ENCODE results near the gene PCDHGA1. TPM values are rescaled to one million over a fixed set of nuclear protein-coding genes. Genes with fewer than 3 reads are reported as not detected.

PCDHGA1 gene
- total and polyA plus RNA-seq, 5 experiments from 2014 or later: 0.38 to 0.52 TPM; not detected in 3

Other genes starting within 250 kb of the PCDHGA1 start
Only the 30 nearest of the 38 such genes appear.
- gene PCDHB8, start 152.7 kb upstream of the PCDHGA1 start, total RNA-seq: not detected
- gene PCDHB8, start 152.7 kb upstream of the PCDHGA1 start, polyA plus RNA-seq: not detected
- not detected for gene PCDHB16, start 148.1 kb upstream of the PCDHGA1 start, total RNA-seq
- gene PCDHB16, start 148.1 kb upstream of the PCDHGA1 start, polyA plus RNA-seq: not detected
- not detected for gene PCDHB9, start 143.4 kb upstream of the PCDHGA1 start, total RNA-seq
- not detected for gene PCDHB9, start 143.4 kb upstream of the PCDHGA1 start, polyA plus RNA-seq
- not detected for gene PCDHB10, start 138.2 kb upstream of the PCDHGA1 start, total RNA-seq
- gene PCDHB10, start 138.2 kb upstream of the PCDHGA1 start, polyA plus RNA-seq: not detected
- not detected for gene PCDHB11, start 130.9 kb upstream of the PCDHGA1 start, total RNA-seq
- gene PCDHB11, start 130.9 kb upstream of the PCDHGA1 start, polyA plus RNA-seq: not detected
- not detected for gene PCDHB12, start 121.8 kb upstream of the PCDHGA1 start, total RNA-seq
- gene PCDHB12, start 121.8 kb upstream of the PCDHGA1 start, polyA plus RNA-seq: not detected
- not detected for gene PCDHB13, start 116.6 kb upstream of the PCDHGA1 start, total RNA-seq
- not detected for gene PCDHB13, start 116.6 kb upstream of the PCDHGA1 start, polyA plus RNA-seq
- gene PCDHB14, start 107.2 kb upstream of the PCDHGA1 start, total RNA-seq: not detected
- not detected for gene PCDHB14, start 107.2 kb upstream of the PCDHGA1 start, polyA plus RNA-seq
- not detected for gene PCDHB15, start 85.1 kb upstream of the PCDHGA1 start, total RNA-seq
- gene PCDHB15, start 85.1 kb upstream of the PCDHGA1 start, polyA plus RNA-seq: not detected
- 1 to 10 TPM; 2.1 to 2.5 TPM for gene SLC25A2, start 26.5 kb upstream of the PCDHGA1 start, total RNA-seq
- not detected for gene SLC25A2, start 26.5 kb upstream of the PCDHGA1 start, polyA plus RNA-seq
- gene TAF7, start 9.7 kb upstream of the PCDHGA1 start, total RNA-seq: 100 to 1,000 TPM; 139 to 141 TPM
- 100 to 1,000 TPM; 206 to 230 (median 230) TPM for gene TAF7, start 9.7 kb upstream of the PCDHGA1 start, polyA plus RNA-seq
- under 1 TPM; 0.16 to 0.18 TPM for gene PCDHGA2, start 8.2 kb downstream of the PCDHGA1 start, total RNA-seq
- gene PCDHGA2, start 8.2 kb downstream of the PCDHGA1 start, polyA plus RNA-seq: not detected
- not detected for gene PCDHGA3, start 13.3 kb downstream of the PCDHGA1 start, total RNA-seq
- gene PCDHGA3, start 13.3 kb downstream of the PCDHGA1 start, polyA plus RNA-seq: under 1 TPM in 1 of 3 donors, not detected in 2; 0.06 TPM
- gene PCDHGB1, start 19.6 kb downstream of the PCDHGA1 start, total RNA-seq: under 1 TPM in 1 of 2 experiments, not detected in 1; 0.19 TPM
- not detected for gene PCDHGB1, start 19.6 kb downstream of the PCDHGA1 start, polyA plus RNA-seq
- gene PCDHGA4, start 24.5 kb downstream of the PCDHGA1 start, total RNA-seq: under 1 TPM; 0.11 to 0.34 TPM
- not detected for gene PCDHGA4, start 24.5 kb downstream of the PCDHGA1 start, polyA plus RNA-seq
- gene PCDHGB2, start 29.5 kb downstream of the PCDHGA1 start, total RNA-seq: under 1 TPM; 0.47 to 0.81 TPM
- under 1 TPM in 1 of 3 donors, not detected in 2; 0.06 TPM for gene PCDHGB2, start 29.5 kb downstream of the PCDHGA1 start, polyA plus RNA-seq
- under 1 TPM; 0.13 to 0.30 TPM for gene PCDHGA5, start 33.6 kb downstream of the PCDHGA1 start, total RNA-seq
- gene PCDHGA5, start 33.6 kb downstream of the PCDHGA1 start, polyA plus RNA-seq: not detected
- gene PCDHGB3, start 39.7 kb downstream of the PCDHGA1 start, total RNA-seq: under 1 TPM; 0.55 to 0.71 TPM
- under 1 TPM in 2 of 3 donors, not detected in 1; 0.10 to 0.22 TPM for gene PCDHGB3, start 39.7 kb downstream of the PCDHGA1 start, polyA plus RNA-seq
- gene PCDHGA6, start 43.4 kb downstream of the PCDHGA1 start, total RNA-seq: under 1 TPM; 0.60 to 0.68 TPM
- gene PCDHGA6, start 43.4 kb downstream of the PCDHGA1 start, polyA plus RNA-seq: under 1 TPM in 1 of 3 donors, not detected in 2; 0.05 TPM
- gene PCDHGA7, start 52.2 kb downstream of the PCDHGA1 start, total RNA-seq: under 1 TPM; 0.33 to 0.42 TPM
- gene PCDHGA7, start 52.2 kb downstream of the PCDHGA1 start, polyA plus RNA-seq: not detected
- gene PCDHGB4, start 57.2 kb downstream of the PCDHGA1 start, total RNA-seq: under 1 TPM; 0.13 to 0.25 TPM
- gene PCDHGB4, start 57.2 kb downstream of the PCDHGA1 start, polyA plus RNA-seq: under 1 TPM in 1 of 3 donors, not detected in 2; 0.23 TPM
- under 1 TPM; 0.16 to 0.22 TPM for gene PCDHGA8, start 62.1 kb downstream of the PCDHGA1 start, total RNA-seq
- gene PCDHGA8, start 62.1 kb downstream of the PCDHGA1 start, polyA plus RNA-seq: not detected
- under 1 TPM; 0.33 to 0.47 TPM for gene PCDHGB5, start 67.4 kb downstream of the PCDHGA1 start, total RNA-seq
- under 1 TPM; 0.24 to 0.42 (median 0.24) TPM for gene PCDHGB5, start 67.4 kb downstream of the PCDHGA1 start, polyA plus RNA-seq
- gene PCDHGA9, start 72.3 kb downstream of the PCDHGA1 start, total RNA-seq: under 1 TPM; 0.13 to 0.19 TPM
- gene PCDHGA9, start 72.3 kb downstream of the PCDHGA1 start, polyA plus RNA-seq: under 1 TPM in 1 of 3 donors, not detected in 2; 0.14 TPM
- under 1 TPM; 0.21 to 0.30 TPM for gene PCDHGB6, start 77.5 kb downstream of the PCDHGA1 start, total RNA-seq
- gene PCDHGB6, start 77.5 kb downstream of the PCDHGA1 start, polyA plus RNA-seq: under 1 TPM in 1 of 3 donors, not detected in 2; 0.13 TPM
- under 1 TPM; 0.31 to 0.41 TPM for gene PCDHGA10, start 82.5 kb downstream of the PCDHGA1 start, total RNA-seq
- not detected for gene PCDHGA10, start 82.5 kb downstream of the PCDHGA1 start, polyA plus RNA-seq
- under 1 TPM; 0.16 to 0.25 TPM for gene PCDHGB7, start 87.2 kb downstream of the PCDHGA1 start, total RNA-seq
- not detected for gene PCDHGB7, start 87.2 kb downstream of the PCDHGA1 start, polyA plus RNA-seq
- gene PCDHGA11, start 90.5 kb downstream of the PCDHGA1 start, total RNA-seq: under 1 TPM; 0.10 to 0.36 TPM
- gene PCDHGA11, start 90.5 kb downstream of the PCDHGA1 start, polyA plus RNA-seq: not detected
- under 1 TPM in 1 of 2 experiments, not detected in 1; 0.22 TPM for gene PCDHGA12, start 100.0 kb downstream of the PCDHGA1 start, total RNA-seq
- gene PCDHGA12, start 100.0 kb downstream of the PCDHGA1 start, polyA plus RNA-seq: under 1 TPM in 2 of 3 donors, not detected in 1; 0.06 to 0.07 TPM
- not detected for gene PCDHGC3, start 145.5 kb downstream of the PCDHGA1 start, total RNA-seq
- gene PCDHGC3, start 145.5 kb downstream of the PCDHGA1 start, polyA plus RNA-seq: under 1 TPM in 2 of 3 donors, not detected in 1; 0.18 to 0.25 TPM

Data from naive thymus-derived CD8-positive, alpha-beta T cell (primary cell).